Cardiac fibroblast (primary cell): ENCODE measurements around the gene BEX2.

Experiments
- DNase-seq, 2 donors: peaks; one replicate each; pipeline versions ENCODE4 v3.0.0 to v3.0.0-alpha.2; 2010; ENCODE audit warnings: low read depth in 2 of 2
- H3K4me3 ChIP-seq, 2 donors: replicated peaks in 1 of 2; 1 replicate in 1 of 2; 2 replicates in 1 of 2; pipeline ENCODE4 v1.5.1; 2011; ENCODE audit warnings: low read depth in 2 of 2, low read length in 2 of 2, mild to moderate bottlenecking in 2 of 2, moderate library complexity in 1 of 2
- CTCF ChIP-seq: IDR thresholded peaks from one replicate; pipeline ENCODE4 v1.5.1; 2011; ENCODE audit warnings: low read depth, mild to moderate bottlenecking, low read length, inconsistent platforms

BEX2 gene

DNA sequence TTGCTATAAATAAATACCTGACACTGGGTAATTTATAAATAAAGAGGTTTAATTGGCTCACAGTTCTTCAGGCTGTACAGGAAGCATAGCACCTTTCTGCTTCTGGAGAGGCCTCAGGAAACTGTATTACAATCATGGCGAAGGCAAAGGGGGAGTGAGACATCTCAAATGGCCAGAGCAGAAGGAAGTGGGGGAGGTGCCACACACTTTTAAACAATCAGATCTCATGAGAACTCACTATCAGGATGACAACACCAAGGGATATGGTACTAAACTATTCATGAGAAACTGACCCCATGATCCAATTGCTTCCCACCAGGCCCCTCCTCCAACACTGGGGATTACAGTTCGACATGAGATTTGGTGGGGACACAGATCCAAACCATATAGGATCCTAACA is 33.8 kb upstream of the BEX2 start:
- TF ChIP-seq CTCF, result no peak
- no peak overlapping the region for H3K4me3 ChIP-seq
- no peak for DNase-seq

DNA sequence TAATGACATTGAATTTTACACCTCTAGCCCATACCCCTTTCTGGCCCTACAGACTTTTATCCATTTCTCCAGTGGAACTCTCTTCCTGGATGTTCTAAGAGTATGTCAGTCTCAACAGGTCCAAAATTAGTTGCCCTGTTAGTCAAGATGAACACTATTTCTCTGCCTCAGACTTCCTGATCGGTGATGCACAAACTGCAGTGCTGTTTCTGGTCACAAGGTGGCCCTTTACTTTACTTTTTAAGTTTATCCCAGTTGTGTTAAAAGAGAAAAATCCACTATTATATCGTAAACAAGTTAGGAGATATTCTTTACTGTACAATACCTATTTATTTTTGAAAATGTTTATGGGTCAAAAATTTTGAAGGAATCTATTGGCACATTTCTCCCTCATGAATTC is 32.3 kb upstream of the BEX2 start:
- no peak overlapping the region for H3K4me3 ChIP-seq
- peak; percentile 66 for DNase-seq
- peak; percentile 65 for TF ChIP-seq CTCF

- no peak for TF ChIP-seq CTCF
- no peak overlapping the region for H3K4me3 ChIP-seq
- DNase-seq, result no peak
Measured at GRCh38 chrX:103338663-103339062, 27.9 kb upstream of the BEX2 start.

DNA sequence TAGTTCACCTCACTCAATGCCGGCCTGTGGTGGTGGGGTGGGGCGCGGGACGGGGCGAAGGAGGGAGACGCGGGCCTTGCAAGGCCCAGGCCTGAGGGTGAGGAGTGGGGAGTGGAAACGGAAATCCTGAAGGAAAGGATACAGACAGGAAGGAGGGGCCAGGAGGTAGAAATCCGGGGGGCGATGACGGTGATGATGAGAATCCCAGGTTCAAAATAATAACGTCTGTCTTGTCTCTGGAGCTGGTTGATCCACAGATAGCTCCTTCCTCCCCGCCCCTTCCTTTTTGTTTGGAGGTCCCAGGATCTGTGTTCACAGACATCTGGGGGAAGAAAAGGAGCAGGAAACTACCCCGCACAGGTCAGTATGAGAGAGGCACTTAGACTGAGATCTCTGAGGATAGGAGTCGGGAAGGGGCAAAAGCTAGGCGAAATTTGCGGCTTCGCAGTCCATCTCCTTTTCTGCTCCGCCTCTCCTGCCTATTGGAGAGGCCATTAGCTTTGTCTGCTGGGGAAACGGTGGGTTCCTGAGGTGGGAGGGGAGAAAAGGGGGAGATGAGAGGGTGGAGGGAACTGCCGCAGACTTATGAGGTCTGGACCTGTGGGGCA is 20.0 kb upstream of the BEX2 start:
- peak overlapping the region; percentile 13 to 43 for H3K4me3 ChIP-seq
- peak; percentile 12 to 13 for DNase-seq
- no peak for TF ChIP-seq CTCF

DNA sequence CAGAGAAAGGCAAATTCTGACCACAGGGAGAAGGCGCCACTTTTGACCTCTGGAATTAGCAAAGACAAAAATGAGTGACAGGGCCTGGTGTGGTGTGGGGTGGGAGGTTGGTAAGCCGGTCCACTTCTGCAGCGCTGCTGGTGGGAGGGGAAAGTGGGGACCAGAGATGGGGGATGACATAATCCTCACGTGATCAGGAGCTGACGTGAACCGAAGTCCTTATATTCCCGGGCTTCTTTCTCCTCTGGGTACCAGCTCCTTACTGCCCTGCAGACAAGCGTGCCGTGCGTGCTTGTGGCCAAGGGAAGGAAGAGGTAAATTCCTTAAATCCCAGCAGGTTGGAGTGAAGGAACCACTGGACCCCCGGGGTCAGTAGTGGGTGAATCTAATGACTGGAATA is 19.2 kb upstream of the BEX2 start, which contains the start of gene TCEAL7:
TSS of gene TCEAL7 (plus strand) at position 249 of the 400 bp plus-strand sequence. CDS start 1,165 bp downstream, outside the sequence.
- peak; percentile 32 to 33 for DNase-seq

DNA sequence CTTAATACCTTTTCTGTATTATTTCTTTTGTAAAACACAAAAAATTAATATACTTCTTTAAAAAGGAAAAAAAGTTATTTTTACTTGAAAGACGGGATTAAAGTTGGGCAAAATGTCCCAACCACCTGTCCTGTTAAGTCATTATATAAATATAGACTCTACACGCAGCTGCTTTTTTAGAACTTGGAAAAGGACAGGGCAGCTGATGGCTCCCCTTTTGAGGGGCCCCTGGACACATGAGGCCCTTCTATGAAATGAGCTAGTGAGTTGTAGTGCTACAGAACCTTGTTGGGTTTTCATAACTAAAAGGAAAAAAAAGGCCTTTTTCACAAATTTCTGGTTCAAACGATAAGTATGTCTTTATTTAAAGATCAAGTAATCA is 600 bp upstream of the BEX2 start:
- TF ChIP-seq CTCF, result no peak
- no peak overlapping the region for H3K4me3 ChIP-seq
- DNase-seq, result no peak

More for the DNA sequence above, 19.2 kb upstream of the BEX2 start, which contains the start of gene TCEAL7:
- peak within 1 kb of the TSS; percentile 13 to 43 for H3K4me3 ChIP-seq
- no peak for TF ChIP-seq CTCF
